Erythroblast (primary cell): ENCODE results near the gene RPL10A.

Experiments
- GATA1 ChIP-seq: IDR thresholded peaks from 2 replicates; pipeline ENCODE4 v1.6.1; 2011; ENCODE audit warnings: low read depth, mild to moderate bottlenecking, control low read depth, low read length, moderate library complexity
- POLR2A ChIP-seq: IDR thresholded peaks from 2 replicates; pipeline ENCODE4 v1.6.1; 2011; ENCODE audit warnings: mild to moderate bottlenecking, low read length

GRCh38 chr6:35452183-35453090 lies 15.8 kb upstream of the RPL10A start, which contains the start of gene FANCE:
- TF ChIP-seq POLR2A, result peak; percentile 62
- no peak for TF ChIP-seq GATA1
